HEK293 (cell line): ENCODE measurements around the gene OR6B1.

Experiments used
- CTCF ChIA-PET: fragments of 350-600 bp; formaldehyde crosslinking; extraction: SDS; loops from one replicate; lab custom pipeline; 2021; ENCODE audit warnings: antibody characterized with exemption; lab: Yijun Ruan, JAX
- POLR2A ChIA-PET: fragments of 300-600 bp; formaldehyde crosslinking; extraction: SDS; loops from one replicate; lab custom pipeline; 2020; ENCODE audit warnings: antibody characterized with exemption, inconsistent platforms; lab: Yijun Ruan, JAX
- H3K27ac ChIP-seq: fragments of 200-500 bp; sonication (Bioruptor generic); 2 replicates; pipeline ENCODE4 v1.5.1; 2014; ENCODE audit warnings: low read depth, low read length, control low read depth, inconsistent platforms; ENCODE audit errors: extremely low read depth
- H3K36me3 ChIP-seq, 2 experiments: fragments of 200-500 bp in 1 of 2; sonication (Bioruptor generic) in 1 of 2; 1 replicate in 1 of 2; 2 replicates in 1 of 2; pipeline ENCODE4 v1.5.1; 2014 to 2017; ENCODE audit warnings: inconsistent platforms in 2 of 2, low read length in 2 of 2; ENCODE audit not compliant: control insufficient read depth in 2 of 2, insufficient read depth in 1 of 2
- H3K4me1 ChIP-seq: fragments of 200-500 bp; sonication (Bioruptor generic); 2 replicates; pipeline ENCODE4 v1.5.1; 2014; ENCODE audit warnings: mild to moderate bottlenecking, low read length, inconsistent platforms; ENCODE audit not compliant: control insufficient read depth, insufficient read depth
- H3K4me3 ChIP-seq: 2 replicates; pipeline ENCODE4 v1.5.1; 2011; ENCODE audit warnings: low read depth, mild to moderate bottlenecking, control low read depth, low read length, moderate library complexity
- H3K9me3 ChIP-seq: fragments of 200-500 bp; sonication (Bioruptor generic); 2 replicates; pipeline ENCODE4 v1.5.1; 2014; ENCODE audit warnings: low read depth, low read length, inconsistent platforms; ENCODE audit not compliant: control insufficient read depth, insufficient read depth
- BCL11A ChIP-seq: fragments of 450-650 bp; formaldehyde crosslinking; IDR thresholded peaks from 2 replicates; pipeline ENCODE4 v1.5.1; 2016; ENCODE audit warnings: low read depth, missing biosample characterization, missing genetic modification characterization
- CTCF ChIP-seq: fragments of 450-650 bp; formaldehyde crosslinking; IDR thresholded peaks from 2 replicates; pipeline ENCODE4 v1.5.1; 2016; ENCODE audit warnings: missing biosample characterization, missing genetic modification characterization
- FEZF1 ChIP-seq: fragments of 450-650 bp; formaldehyde crosslinking; IDR thresholded peaks from 2 replicates; pipeline ENCODE4 v1.5.1; 2016; ENCODE audit warnings: missing biosample characterization, missing genetic modification characterization
- HIC1 ChIP-seq: fragments of 450-650 bp; formaldehyde crosslinking; IDR thresholded peaks from 2 replicates; pipeline ENCODE4 v1.5.1; 2016; ENCODE audit warnings: missing biosample characterization, missing genetic modification characterization
- OSR2 ChIP-seq: fragments of 450-650 bp; formaldehyde crosslinking; IDR thresholded peaks from 2 replicates; pipeline ENCODE4 v1.5.1; 2016; ENCODE audit warnings: missing biosample characterization, missing genetic modification characterization
- PRDM1 ChIP-seq: fragments of 450-650 bp; formaldehyde crosslinking; IDR thresholded peaks from 2 replicates; pipeline ENCODE4; 2016; ENCODE audit warnings: missing biosample characterization, missing genetic modification characterization
- TCF7L2 ChIP-seq: IDR thresholded peaks from 2 replicates; pipeline ENCODE4 v1.6.1; 2011; ENCODE audit warnings: low read depth, mild to moderate bottlenecking, inconsistent platforms, low read length, moderate library complexity, borderline replicate concordance
- ZBTB1 ChIP-seq: fragments of 450-650 bp; formaldehyde crosslinking; IDR thresholded peaks from 2 replicates; pipeline ENCODE4 v1.5.1; 2016; ENCODE audit warnings: missing biosample characterization, missing genetic modification characterization
- ZBTB11 ChIP-seq: fragments of 450-650 bp; formaldehyde crosslinking; conservative IDR thresholded peaks from 2 replicates; pipeline ENCODE4 v1.5.1; 2016; ENCODE audit warnings: low read depth, missing biosample characterization, missing genetic modification characterization
- ZFP3 ChIP-seq: fragments of 450-650 bp; formaldehyde crosslinking; IDR thresholded peaks from 2 replicates; pipeline ENCODE4 v1.5.1; 2016; ENCODE audit warnings: low read depth, missing biosample characterization, missing genetic modification characterization
- ZIC2 ChIP-seq: fragments of 450-650 bp; formaldehyde crosslinking; IDR thresholded peaks from 2 replicates; pipeline ENCODE4 v1.5.1; 2016; ENCODE audit warnings: missing biosample characterization, missing genetic modification characterization
- ZNF112 ChIP-seq: fragments of 450-650 bp; formaldehyde crosslinking; IDR thresholded peaks from 2 replicates; pipeline ENCODE4 v1.5.0; 2017; ENCODE audit warnings: missing biosample characterization, missing genetic modification characterization
- ZNF223 ChIP-seq: fragments of 450-650 bp; formaldehyde crosslinking; IDR thresholded peaks from 2 replicates; pipeline ENCODE4 v1.5.1; 2016; ENCODE audit warnings: missing biosample characterization, missing genetic modification characterization
- ZNF302 ChIP-seq: fragments of 450-650 bp; formaldehyde crosslinking; IDR thresholded peaks from 2 replicates; pipeline ENCODE4 v1.5.1; 2016; ENCODE audit warnings: missing biosample characterization, missing genetic modification characterization, low read depth
- ZNF311 ChIP-seq: fragments of 450-650 bp; formaldehyde crosslinking; IDR thresholded peaks from 2 replicates; pipeline ENCODE4 v1.5.1; 2017; ENCODE audit warnings: missing biosample characterization, missing genetic modification characterization, borderline replicate concordance
- ZNF362 ChIP-seq: fragments of 450-650 bp; formaldehyde crosslinking; IDR thresholded peaks from 2 replicates; pipeline ENCODE4 v1.5.1; 2016; ENCODE audit warnings: missing biosample characterization, missing genetic modification characterization
- ZNF521 ChIP-seq: fragments of 450-650 bp; formaldehyde crosslinking; IDR thresholded peaks from 2 replicates; pipeline ENCODE4 v1.5.1; 2017; ENCODE audit warnings: missing biosample characterization, mild to moderate bottlenecking, missing genetic modification characterization
- ZNF529 ChIP-seq: fragments of 450-650 bp; formaldehyde crosslinking; IDR thresholded peaks from 2 replicates; pipeline ENCODE4 v1.5.1; 2017; ENCODE audit warnings: missing genetic modification characterization, missing biosample characterization; ENCODE audit not compliant: insufficient replicate concordance
- ZNF555 ChIP-seq: fragments of 450-650 bp; formaldehyde crosslinking; conservative IDR thresholded peaks from 2 replicates; pipeline ENCODE4 v1.5.1; 2017; ENCODE audit warnings: missing biosample characterization, mild to moderate bottlenecking, missing genetic modification characterization, inconsistent platforms
- ZNF658 ChIP-seq: fragments of 450-650 bp; formaldehyde crosslinking; IDR thresholded peaks from 2 replicates; pipeline ENCODE4; 2016; ENCODE audit warnings: missing biosample characterization, missing genetic modification characterization
- ZNF76 ChIP-seq: fragments of 450-650 bp; formaldehyde crosslinking; IDR thresholded peaks from 2 replicates; pipeline ENCODE4; 2016; ENCODE audit warnings: low read depth, missing biosample characterization, missing genetic modification characterization, borderline replicate concordance
- ZNF791 ChIP-seq: fragments of 450-650 bp; formaldehyde crosslinking; IDR thresholded peaks from 2 replicates; pipeline ENCODE4 v1.5.1; 2016; ENCODE audit warnings: missing biosample characterization, missing genetic modification characterization
- ZXDB ChIP-seq: fragments of 450-650 bp; formaldehyde crosslinking; IDR thresholded peaks from 2 replicates; pipeline ENCODE4 v1.5.1; 2016; ENCODE audit warnings: missing biosample characterization, missing genetic modification characterization

Gene OR6B1

GRCh38 chr7:143975617-143976016 is 24.5 kb upstream of the OR6B1 start:
- H3K27ac ChIP-seq: no peak overlapping the region
- ChIA-PET CTCF (interaction anchor here (0.7 to 1.7 kb wide), 4 partner anchors 8 to 51 kb away, joined by 3 to 4 read pairs (median 4); no protein-coding TSS in a partner anchor), POLR2A (no interaction called here)

GRCh38 chr7:143978585-143978984 is 21.5 kb upstream of the OR6B1 start:
- H3K9me3 ChIP-seq: no peaks in the 10 kb centered on the region
- H3K4me1 ChIP-seq: no peaks in the 10 kb centered on the region
- ChIA-PET CTCF (no interaction called here), POLR2A (no interaction called here)
- no peak overlapping the region for H3K27ac ChIP-seq
- no peak overlapping the region for H3K4me3 ChIP-seq
- TF ChIP-seq ZNF76 (tag by site-specific recombination): no peak
- no peak for TF ChIP-seq HIC1
- no peak for TF ChIP-seq TCF7L2
- no peak for TF ChIP-seq ZFP3 (tag by site-specific recombination)
- no peak for TF ChIP-seq ZBTB1 (tag by site-specific recombination)
- TF ChIP-seq FEZF1: no peak
- no peak for TF ChIP-seq ZNF302 (tag by site-specific recombination)
- no peak for TF ChIP-seq ZNF223
- no peak for TF ChIP-seq BCL11A
- TF ChIP-seq ZNF112 (tag by site-specific recombination): no peak
- no peak for TF ChIP-seq CTCF (tag by site-specific recombination)
- no peak for TF ChIP-seq ZNF362 (tag by site-specific recombination)
- no peak for TF ChIP-seq ZNF521 (tag by site-specific recombination)
- TF ChIP-seq PRDM1 (tag by site-specific recombination): no peak
- H3K36me3 ChIP-seq: no peaks in the 10 kb centered on the region

More at GRCh38 chr7:143975617-143976016, 24.5 kb upstream of the OR6B1 start:
- Histone ChIP-seq H3K9me3 (no peaks in the 10 kb centered on the region), H3K4me1 (no peaks in the 10 kb centered on the region), H3K4me3 (no peak overlapping the region), H3K36me3 (no peaks in the 10 kb centered on the region)
- TF ChIP-seq ZNF529 (tag by site-specific recombination) (no peak), OSR2 (no peak), ZXDB (tag by site-specific recombination) (no peak), ZNF791 (no peak), ZNF658 (tag by site-specific recombination) (no peak), ZIC2 (tag by site-specific recombination) (no peak), ZNF311 (no peak), ZNF555 (tag by site-specific recombination) (no peak), ZBTB11 (tag by site-specific recombination) (no peak)
